Erythroblast (primary cell): Measurements from ENCODE around the gene PCDHGA6.
"Not testable (repeated sequence)": the region's sequence is repeated elsewhere in the genome, so short reads cannot be mapped to it uniquely, and the experiment has no call there.

Source experiments
- DNase-seq, 2 experiments: peaks; one replicate each; lab custom pipeline; 2025; lab: John Stamatoyannopoulos, UW
- GATA1 ChIP-seq: IDR thresholded peaks from 2 replicates; pipeline ENCODE4 v1.6.1; 2011; ENCODE audit warnings: low read depth, mild to moderate bottlenecking, control low read depth, low read length, moderate library complexity
- POLR2A ChIP-seq: IDR thresholded peaks from 2 replicates; pipeline ENCODE4 v1.6.1; 2011; ENCODE audit warnings: mild to moderate bottlenecking, low read length

PCDHGA6 gene

GRCh38 chr5:141398608-141399007, 24.9 kb downstream of the PCDHGA6 start:
- DNase-seq: no peak
- no peak for TF ChIP-seq GATA1
- TF ChIP-seq POLR2A: no peak

GRCh38 chr5:141399555-141400258, 26.0 kb downstream of the PCDHGA6 start:
- no peak for TF ChIP-seq GATA1
- TF ChIP-seq POLR2A: no peak
- no peak for DNase-seq

GRCh38 chr5:141402553-141403243, 29.0 kb downstream of the PCDHGA6 start, which contains the start of gene PCDHGA9:
Gene PCDHGA9, plus strand, starts transcription at chr5:141402778. Its CDS starts 175 bp downstream, at chr5:141402953.
- TF ChIP-seq GATA1 (no peak), POLR2A (no peak)
- peak in 1 of 2 experiments; percentile 10 for DNase-seq

GRCh38 chr5:141403387-141403786, 29.7 kb downstream of the PCDHGA6 start:
- TF ChIP-seq POLR2A: no peak
- no peak for TF ChIP-seq GATA1
- no peak for DNase-seq

GRCh38 chr5:141407790-141408505, 34.3 kb downstream of the PCDHGA6 start, which contains the start of gene PCDHGB6:
Gene PCDHGB6, plus strand, starts transcription at chr5:141408021. Its CDS starts 182 bp downstream, at chr5:141408203.
- peak; percentile 31 to 45 for DNase-seq

GRCh38 chr5:141409598-141410306, 36.1 kb downstream of the PCDHGA6 start:
- TF ChIP-seq POLR2A: no peak
- no peak for TF ChIP-seq GATA1

GRCh38 chr5:141411575-141411974, 37.9 kb downstream of the PCDHGA6 start:
- DNase-seq: no peak
- no peak for TF ChIP-seq GATA1
- TF ChIP-seq POLR2A: no peak

More at GRCh38 chr5:141409598-141410306, 36.1 kb downstream of the PCDHGA6 start:
- DNase-seq: no peak

GRCh38 chr5:141412854-141413539, 39.3 kb downstream of the PCDHGA6 start, which contains the start of gene PCDHGA10:
Gene PCDHGA10, plus strand, starts transcription at chr5:141412987. Its CDS starts 189 bp downstream, at chr5:141413176.
- TF ChIP-seq GATA1 (no peak), POLR2A (no peak)
- DNase-seq: peak; percentile 51 to 60

GRCh38 chr5:141413540-141414069, 39.9 kb downstream of the PCDHGA6 start:
- no peak for DNase-seq
- no peak for TF ChIP-seq POLR2A
- TF ChIP-seq GATA1: no peak

- DNase-seq: not testable (repeated sequence)
These were observed 41.0 kb downstream of the PCDHGA6 start for GRCh38 chr5:141414548-141415274.

GRCh38 chr5:141415275-141415618, 41.6 kb downstream of the PCDHGA6 start:
- DNase-seq: not testable (repeated sequence)

GRCh38 chr5:141417494-141418172, 43.9 kb downstream of the PCDHGA6 start, which contains the start of gene PCDHGB7:
Gene PCDHGB7, plus strand, starts transcription at chr5:141417677. Its CDS starts 183 bp downstream, at chr5:141417860.
- DNase-seq: peak; percentile 63 to 73
